GM12878 (cell line): ENCODE results near the gene DOCK2. TPM values are rescaled to one million over a fixed set of nuclear protein-coding genes. Genes with fewer than 3 reads are reported as not detected.

ENCODE experiments used
- ATAC-seq: fragments of 200-7000 bp; cut with Tn5 transposase; 3 replicates; pipeline ENCODE4 v1.9.1; 2020; ENCODE audit warnings: mild to moderate bottlenecking, moderate library complexity
- BruUV-seq: library from RNA; stranded (reverse); fragments of 400-500 nt; replicated peaks from 2 replicates; lab custom pipeline; 2021; lab: Mats Ljungman, UMichigan
- CTCF ChIA-PET: fragments of 300-600 bp; sonication (Branson Sonifier 250); formaldehyde crosslinking; extraction: SDS; loops from one replicate; lab custom pipeline; 2021; ENCODE audit warnings: inconsistent platforms; lab: Yijun Ruan, JAX
- POLR2A ChIA-PET: fragments of 350-600 bp; formaldehyde crosslinking; extraction: SDS; loops from one replicate; lab custom pipeline; 2021; ENCODE audit warnings: inconsistent platforms; lab: Charles Lee
- RAD21 ChIA-PET: fragments of 300-600 bp; sonication (Branson Sonifier 250); formaldehyde crosslinking; loops from one replicate; lab custom pipeline; 2023; ENCODE audit warnings: antibody characterized with exemption; ENCODE audit not compliant: unreplicated experiment; lab: Charles Lee
- SMC1A ChIA-PET: fragments of 300-600 bp; sonication (Branson Sonifier 250); formaldehyde crosslinking; loops from one replicate; lab custom pipeline; 2023; ENCODE audit not compliant: unreplicated experiment, uncharacterized antibody; lab: Charles Lee
- DNase-seq: peaks from one replicate; pipeline ENCODE4 v3.0.0-alpha.2; 2011; ENCODE audit warnings: low read depth, low spot score
- FAIRE-seq: peaks from 3 replicates; lab custom pipeline; 2011; peaks lifted over from hg19 to GRCh38; lab: Jason Lieb, UNC
- H2AFZ ChIP-seq: 2 replicates; pipeline ENCODE4 v1.6.0; 2011; ENCODE audit warnings: low read depth, low read length, control low read depth; ENCODE audit not compliant: control insufficient read depth
- H3K27ac ChIP-seq: 2 replicates; pipeline ENCODE4 v1.5.1; 2011; ENCODE audit warnings: control low read depth; ENCODE audit not compliant: control insufficient read depth, insufficient read depth
- H3K27me3 ChIP-seq, 2 experiments: replicated peaks in 1 of 2; 2 replicates each; pipeline versions ENCODE4 v1.6.0 to v1.6.1; 2011; ENCODE audit warnings: low read length in 1 of 2; ENCODE audit not compliant: control insufficient read depth in 2 of 2, insufficient read depth in 2 of 2
- H3K36me3 ChIP-seq, 2 experiments: 2 replicates each; pipeline ENCODE4 v1.5.1; 2011; ENCODE audit warnings: low read length in 1 of 2; ENCODE audit not compliant: control insufficient read depth in 2 of 2, insufficient read depth in 2 of 2
- H3K4me1 ChIP-seq: 2 replicates; pipeline ENCODE4 v1.6.1; 2011; ENCODE audit warnings: mild to moderate bottlenecking, low read length, moderate library complexity, mixed read lengths; ENCODE audit not compliant: control insufficient read depth, insufficient read depth
- H3K4me2 ChIP-seq: 2 replicates; pipeline ENCODE4 v1.6.0; 2011; ENCODE audit warnings: control low read depth; ENCODE audit not compliant: control insufficient read depth, insufficient read depth
- H3K4me3 ChIP-seq: fragments of 200-600 bp; sonication (generic); 2 replicates; pipeline ENCODE4 v1.5.1; 2016
- H3K79me2 ChIP-seq: 2 replicates; pipeline ENCODE4 v1.6.0; 2011; ENCODE audit warnings: low read length; ENCODE audit not compliant: control insufficient read depth, insufficient read depth
- H3K9ac ChIP-seq: 2 replicates; pipeline ENCODE4 v1.8.0; 2011; ENCODE audit warnings: low read length, control low read depth, mixed read lengths; ENCODE audit not compliant: control insufficient read depth, insufficient read depth
- H3K9me3 ChIP-seq: replicated peaks from 3 replicates; pipeline ENCODE4 v1.5.1; 2011; ENCODE audit warnings: mild to moderate bottlenecking, low read length; ENCODE audit not compliant: control insufficient read depth, insufficient read depth
- H4K20me1 ChIP-seq: 2 replicates; pipeline ENCODE4 v1.6.0; 2011; ENCODE audit not compliant: control insufficient read depth, insufficient read depth
- BRCA1 ChIP-seq: IDR thresholded peaks from 2 replicates; pipeline ENCODE4 v1.6.1; 2011; ENCODE audit warnings: low read depth, low read length, improper control_type of control experiment
- CBX3 ChIP-seq: fragments of 200-600 bp; sonication (generic); IDR thresholded peaks from 2 replicates; pipeline ENCODE4 v1.6.1; 2016; ENCODE audit warnings: low read depth, borderline replicate concordance
- JUND ChIP-seq: IDR thresholded peaks from 2 replicates; pipeline ENCODE4 v1.6.1; 2012; ENCODE audit warnings: low read depth, mild to moderate bottlenecking, low read length, improper control_type of control experiment, moderate library complexity
- MYC ChIP-seq: IDR thresholded peaks from 2 replicates; pipeline ENCODE4 v1.6.1; 2011; ENCODE audit warnings: mild to moderate bottlenecking, low read length, moderate library complexity, inconsistent platforms; ENCODE audit not compliant: insufficient read depth, insufficient replicate concordance, insufficient read length, severe bottlenecking
- NFXL1 ChIP-seq: fragments of 450-650 bp; IDR thresholded peaks from 2 replicates; pipeline ENCODE4 v1.6.1; 2017; ENCODE audit warnings: antibody characterized with exemption, mild to moderate bottlenecking, borderline replicate concordance
- NFYA ChIP-seq: IDR thresholded peaks from 2 replicates; pipeline ENCODE4 v1.6.1; 2011; ENCODE audit warnings: low read depth, mild to moderate bottlenecking, low read length, improper control_type of control experiment, borderline replicate concordance
- PAX5 ChIP-seq: IDR thresholded peaks from 2 replicates; pipeline ENCODE4 v1.6.1; 2011; ENCODE audit warnings: low read depth, low read length, borderline replicate concordance
- PML ChIP-seq: IDR thresholded peaks from 2 replicates; pipeline ENCODE4 v1.6.1; 2012; ENCODE audit warnings: low read length, inconsistent platforms
- RELA ChIP-seq: fragments of 450-650 bp; IDR thresholded peaks from 2 replicates; pipeline ENCODE4 v1.8.0; 2014; ENCODE audit warnings: borderline replicate concordance; ENCODE audit not compliant: partially characterized antibody
- SPI1 ChIP-seq: IDR thresholded peaks from 2 replicates; pipeline ENCODE4 v1.6.1; 2011; ENCODE audit warnings: low read depth, mild to moderate bottlenecking, low read length, moderate library complexity, borderline replicate concordance; ENCODE audit not compliant: insufficient read depth
- USF2 ChIP-seq: IDR thresholded peaks from 2 replicates; pipeline ENCODE4 v1.6.1; 2011; ENCODE audit warnings: low read depth, low read length, improper control_type of control experiment, borderline replicate concordance
- WGBS: methylation state at CpG from one replicate; pipeline ENCODE4 v1.1.6; 2016; ENCODE audit warnings: low lambda C conversion rate; ENCODE audit not compliant: insufficient replicate concordance, insufficient coverage; ENCODE audit errors: missing lambda C conversion rate; 5-methylcytosine and 5-hydroxymethylcytosine counted together
- in situ Hi-C: fragments of 300-500 bp; cut with MboI; formaldehyde crosslinking; loops from 9 replicates; pipeline ENCODE4 v1.14.3; 2018; ENCODE audit warnings: mixed read lengths
- intact Hi-C: fragments of 100-400 bp; cut with micrococcal nuclease; formaldehyde crosslinking; loops from one replicate; pipeline ENCODE4 v1.14.2; 2022; ENCODE audit not compliant: unreplicated experiment
- polyA plus RNA-seq, 11 experiments: library from polyadenylated mRNA; depleted of rRNA in 4 of 11; unstranded in 6 of 11; stranded (reverse) in 5 of 11; fragments of >200 nt; fragmentation: Nextera tagmentation in 4 of 11; fragmentation: Illumina TruSeq in 1 of 11; extraction: Ambion mirVana in 4 of 11; extraction: Trizol in 1 of 11; gene quantifications; 1 replicate in 1 of 11; 2 replicates in 10 of 11; pipeline versions ENCODE4 v1.2.1 to v1.2.3, GENCODE V29; 2011 to 2016; ENCODE audit warnings: inconsistent platforms in 2 of 11, missing spikeins in 2 of 11, low read depth in 1 of 11
- total RNA-seq, 4 experiments: library from RNA; depleted of rRNA in 3 of 4; stranded (reverse); fragments of >200 nt in 3 of 4; fragmentation: Illumina TruSeq in 1 of 4; extraction: Trizol in 1 of 4; gene quantifications; 2 replicates each; pipeline versions ENCODE4 v1.2.1 to v1.2.3, GENCODE V29; 2013 to 2021

Gene DOCK2
- total and polyA plus RNA-seq, 10 of the 15 experiments (the other 5 are each of a cell fraction or from before 2014, with no cell fraction given), result 34.2 to 192 (median 118) TPM

- TF ChIP-seq USF2, result no peak
- no peak for TF ChIP-seq PML
- TF ChIP-seq RELA, result no peak
- TF ChIP-seq CBX3, result no peak
- TF ChIP-seq NFXL1, result no peak
- no peak for TF ChIP-seq MYC
- TF ChIP-seq PAX5, result no peak
- TF ChIP-seq JUND, result no peak
- no peak for TF ChIP-seq BRCA1
- TF ChIP-seq NFYA, result no peak
- TF ChIP-seq SPI1, result no peak
- TF ChIP-seq, all 136 proteins: peak for 0
- ChIA-PET SMC1A (no interaction called here), CTCF (no interaction called here), POLR2A (no interaction called here), RAD21 (no interaction called here)
- 59% methylated on average over 3 of the region's 3 CpGs for WGBS
- H3K36me3 ChIP-seq, result no peaks in the 10 kb centered on the region
- no peaks in the 10 kb centered on the region for H4K20me1 ChIP-seq
- in situ Hi-C loops, result no loop called here
- H3K4me1 ChIP-seq, result no peaks in the 10 kb centered on the region
- H3K79me2 ChIP-seq, result no peaks in the 10 kb centered on the region
- H3K4me2 ChIP-seq, result no peak overlapping the region
- H2AFZ ChIP-seq, result no peak overlapping the region
- intact Hi-C loops, result no loop called here
- ATAC-seq (no peak), DNase-seq (no peak), FAIRE-seq (peak; percentile 13)
- no peaks in the 10 kb centered on the region for H3K27me3 ChIP-seq
- BruUV-seq, result no TSS peak
- no peak overlapping the region for H3K9ac ChIP-seq
- H3K9me3 ChIP-seq, result no peaks in the 10 kb centered on the region
- H3K27ac ChIP-seq, result no peak overlapping the region
- no peak overlapping the region for H3K4me3 ChIP-seq
Measured at GRCh38 chr5:169627551-169627950, 9.5 kb upstream of the DOCK2 start.
